ENCODE results near the gene CX3CL1.

Gene CX3CL1

DNA sequence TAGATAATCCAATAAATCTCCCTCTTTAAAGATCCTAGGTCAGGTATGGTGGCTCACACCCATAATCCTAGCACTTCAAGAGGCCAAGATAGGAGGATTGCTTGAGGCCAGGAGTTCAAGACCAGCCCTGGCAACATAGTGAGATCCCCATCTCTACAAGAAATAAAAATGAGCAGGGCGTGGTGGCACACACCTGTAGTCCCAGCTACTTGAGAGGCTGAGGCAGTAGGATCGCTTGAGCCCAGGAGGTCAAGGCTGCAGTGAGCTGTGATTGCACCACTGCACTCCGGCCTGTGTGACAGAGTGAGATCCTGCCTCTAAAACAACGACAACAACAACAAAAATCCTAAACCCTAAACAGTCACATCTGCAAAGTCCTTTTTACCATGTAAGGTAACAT is 15.7 kb upstream of the CX3CL1 start:
- H3K36me3 ChIP-seq (ENCODE audit: control insufficient read depth, insufficient read depth, low read length): no peaks in the 10 kb centered on the region
- no peak overlapping the region for H3K4me3 ChIP-seq (ENCODE audit: insufficient read depth, low read depth, low read length)
- no peaks in the 10 kb centered on the region for H3K27me3 ChIP-seq (ENCODE audit: control insufficient read depth, insufficient read depth, low read length, poor library complexity, severe bottlenecking)
- H3K9me3 ChIP-seq (ENCODE audit: control insufficient read depth, low read length): no peaks in the 10 kb centered on the region
- 80 to 83% methylated on average over 4 of the region's 4 CpGs for WGBS, 2 experiments
- no peak overlapping the region for H3K27ac ChIP-seq (ENCODE audit: insufficient read depth, low read depth, low read length, poor library complexity, severe bottlenecking)
- H3K4me1 ChIP-seq (ENCODE audit: control insufficient read depth, insufficient read depth, low read length): no peaks in the 10 kb centered on the region

GRCh38 chr16:57357330-57358085 is 14.8 kb upstream of the CX3CL1 start:
- H3K36me3 ChIP-seq (ENCODE audit: control insufficient read depth, insufficient read depth, low read length): no peaks in the 10 kb centered on the region
- H3K4me3 ChIP-seq (ENCODE audit: insufficient read depth, low read depth, low read length): no peak overlapping the region
- 92 to 93% methylated on average over 9 of the region's 9 CpGs for WGBS, 2 experiments
- H3K27ac ChIP-seq (ENCODE audit: insufficient read depth, low read depth, low read length, poor library complexity, severe bottlenecking): no peak overlapping the region
- no peaks in the 10 kb centered on the region for H3K9me3 ChIP-seq (ENCODE audit: control insufficient read depth, low read length)
- H3K4me1 ChIP-seq (ENCODE audit: control insufficient read depth, insufficient read depth, low read length): no peaks in the 10 kb centered on the region
- H3K27me3 ChIP-seq (ENCODE audit: control insufficient read depth, insufficient read depth, low read length, poor library complexity, severe bottlenecking): no peaks in the 10 kb centered on the region

GRCh38 chr16:57358086-57358420 is 14.2 kb upstream of the CX3CL1 start:
- no peaks in the 10 kb centered on the region for H3K27me3 ChIP-seq (ENCODE audit: control insufficient read depth, insufficient read depth, low read length, poor library complexity, severe bottlenecking)
- H3K4me3 ChIP-seq (ENCODE audit: insufficient read depth, low read depth, low read length): no peak overlapping the region
- H3K36me3 ChIP-seq (ENCODE audit: control insufficient read depth, insufficient read depth, low read length): no peaks in the 10 kb centered on the region
- 90% methylated on average over 7 of the region's 7 CpGs for WGBS, 2 experiments
- H3K27ac ChIP-seq (ENCODE audit: insufficient read depth, low read depth, low read length, poor library complexity, severe bottlenecking): no peak overlapping the region
- no peaks in the 10 kb centered on the region for H3K4me1 ChIP-seq (ENCODE audit: control insufficient read depth, insufficient read depth, low read length)
- no peaks in the 10 kb centered on the region for H3K9me3 ChIP-seq (ENCODE audit: control insufficient read depth, low read length)

DNA sequence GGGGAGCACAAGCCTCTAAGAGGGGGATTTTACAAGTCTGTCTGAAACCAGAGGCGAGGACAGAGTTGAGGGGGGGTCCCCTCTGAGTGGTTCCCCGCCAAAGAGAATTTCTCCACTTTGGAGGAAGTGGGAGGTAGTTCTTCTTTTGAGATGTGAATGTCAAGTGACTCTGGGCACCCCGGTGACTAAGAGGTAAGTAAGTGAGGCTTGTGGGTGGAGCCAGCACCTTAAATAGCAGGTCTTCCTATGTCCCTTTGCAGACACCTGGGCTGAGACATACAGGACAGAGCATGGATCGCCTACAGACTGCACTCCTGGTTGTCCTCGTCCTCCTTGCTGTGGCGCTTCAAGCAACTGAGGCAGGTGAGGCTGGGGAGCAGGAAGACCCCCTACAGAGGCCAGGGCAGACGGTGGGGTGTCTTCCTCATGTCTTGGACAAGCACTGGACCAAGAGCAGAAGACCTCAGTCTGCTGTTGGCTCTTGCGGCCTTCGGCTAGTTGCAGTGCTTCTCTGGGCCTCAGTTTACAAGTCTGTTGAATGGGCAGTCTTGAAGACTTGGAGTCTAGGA is 13.7 kb upstream of the CX3CL1 start, which contains the start of gene CCL22:
TSS of gene CCL22 (plus strand) at position 257 of the 569 bp plus-strand sequence. CDS start at position 291, 34 bp downstream.
- 85 to 89% methylated on average over 9 of the region's 9 CpGs for WGBS, 2 experiments
- no peaks in the 10 kb centered on the region for H3K27me3 ChIP-seq (ENCODE audit: control insufficient read depth, insufficient read depth, low read length, poor library complexity, severe bottlenecking)

GRCh38 chr16:57360321-57360935 is 11.9 kb upstream of the CX3CL1 start:
- Histone ChIP-seq H3K4me1 (ENCODE audit: control insufficient read depth, insufficient read depth, low read length) (no peaks in the 10 kb centered on the region), H3K27me3 (ENCODE audit: control insufficient read depth, insufficient read depth, low read length, poor library complexity, severe bottlenecking) (no peaks in the 10 kb centered on the region), H3K27ac (ENCODE audit: insufficient read depth, low read depth, low read length, poor library complexity, severe bottlenecking) (no peak overlapping the region), H3K36me3 (ENCODE audit: control insufficient read depth, insufficient read depth, low read length) (no peaks in the 10 kb centered on the region), H3K9me3 (ENCODE audit: control insufficient read depth, low read length) (no peaks in the 10 kb centered on the region), H3K4me3 (ENCODE audit: insufficient read depth, low read depth, low read length) (no peak overlapping the region)
- WGBS, 2 experiments: 94 to 95% methylated on average over 16 of the region's 16 CpGs

More for the DNA sequence above, 13.7 kb upstream of the CX3CL1 start, which contains the start of gene CCL22:
- H3K4me3 ChIP-seq (ENCODE audit: insufficient read depth, low read depth, low read length): no peak within 1 kb of the TSS
- H3K27ac ChIP-seq (ENCODE audit: insufficient read depth, low read depth, low read length, poor library complexity, severe bottlenecking): no peak within 1 kb of the TSS
- H3K36me3 ChIP-seq (ENCODE audit: control insufficient read depth, insufficient read depth, low read length): no peaks in the 10 kb centered on the region
- no peaks in the 10 kb centered on the region for H3K9me3 ChIP-seq (ENCODE audit: control insufficient read depth, low read length)
- no peaks in the 10 kb centered on the region for H3K4me1 ChIP-seq (ENCODE audit: control insufficient read depth, insufficient read depth, low read length)

DNA sequence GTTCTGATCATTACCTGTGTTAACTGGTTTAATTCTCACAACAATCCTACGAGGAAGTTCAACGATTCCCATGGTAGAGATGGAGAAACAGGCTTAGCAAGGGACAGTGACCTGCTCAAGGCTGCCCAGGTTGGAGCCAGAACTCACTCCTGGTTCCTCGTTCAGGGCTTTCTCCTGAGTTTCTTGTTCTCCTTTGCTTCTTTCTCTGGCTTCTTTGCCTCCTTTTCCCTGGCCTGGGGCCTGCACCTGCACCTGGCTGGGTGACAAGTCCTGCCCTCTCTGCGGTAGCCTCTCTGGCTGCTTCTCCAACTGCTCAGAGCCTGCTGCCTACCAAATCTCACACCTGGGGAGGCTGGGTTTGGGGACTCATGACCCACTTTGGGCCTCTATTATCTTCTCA is 10.9 kb upstream of the CX3CL1 start:
- Histone ChIP-seq H3K27ac (ENCODE audit: insufficient read depth, low read depth, low read length, poor library complexity, severe bottlenecking) (no peak overlapping the region), H3K27me3 (ENCODE audit: control insufficient read depth, insufficient read depth, low read length, poor library complexity, severe bottlenecking) (no peaks in the 10 kb centered on the region)
- 88 to 89% methylated on average over 4 of the region's 4 CpGs for WGBS, 2 experiments

GRCh38 chr16:57364143-57364542 is 8.1 kb upstream of the CX3CL1 start:
- Histone ChIP-seq H3K9me3 (ENCODE audit: control insufficient read depth, low read length) (no peaks in the 10 kb centered on the region), H3K27me3 (ENCODE audit: control insufficient read depth, insufficient read depth, low read length, poor library complexity, severe bottlenecking) (no peaks in the 10 kb centered on the region), H3K4me1 (ENCODE audit: control insufficient read depth, insufficient read depth, low read length) (no peaks in the 10 kb centered on the region), H3K36me3 (ENCODE audit: control insufficient read depth, insufficient read depth, low read length) (no peaks in the 10 kb centered on the region), H3K27ac (ENCODE audit: insufficient read depth, low read depth, low read length, poor library complexity, severe bottlenecking) (no peak overlapping the region), H3K4me3 (ENCODE audit: insufficient read depth, low read depth, low read length) (no peak overlapping the region)
- 85 to 87% methylated on average over 1 to 3 of the region's 3 CpGs for WGBS, 2 experiments

More for the DNA sequence above, 10.9 kb upstream of the CX3CL1 start:
- H3K4me3 ChIP-seq (ENCODE audit: insufficient read depth, low read depth, low read length): no peak overlapping the region
- no peaks in the 10 kb centered on the region for H3K9me3 ChIP-seq (ENCODE audit: control insufficient read depth, low read length)
- no peaks in the 10 kb centered on the region for H3K36me3 ChIP-seq (ENCODE audit: control insufficient read depth, insufficient read depth, low read length)
- H3K4me1 ChIP-seq (ENCODE audit: control insufficient read depth, insufficient read depth, low read length): no peaks in the 10 kb centered on the region

GRCh38 chr16:57366544-57367040 is 5.7 kb upstream of the CX3CL1 start:
- H3K27me3 ChIP-seq (ENCODE audit: control insufficient read depth, insufficient read depth, low read length, poor library complexity, severe bottlenecking): no peaks in the 10 kb centered on the region
- 85 to 89% methylated on average over 6 of the region's 6 CpGs for WGBS, 2 experiments
- peaks cover 3% of the 10 kb centered on the region for H3K4me1 ChIP-seq (ENCODE audit: control insufficient read depth, insufficient read depth, low read length)
- no peaks in the 10 kb centered on the region for H3K36me3 ChIP-seq (ENCODE audit: control insufficient read depth, insufficient read depth, low read length)
- no peak overlapping the region for H3K4me3 ChIP-seq (ENCODE audit: insufficient read depth, low read depth, low read length)
- no peak overlapping the region for H3K27ac ChIP-seq (ENCODE audit: insufficient read depth, low read depth, low read length, poor library complexity, severe bottlenecking)
- no peaks in the 10 kb centered on the region for H3K9me3 ChIP-seq (ENCODE audit: control insufficient read depth, low read length)

GRCh38 chr16:57367116-57367752 is 5.1 kb upstream of the CX3CL1 start:
- no peak overlapping the region for H3K27ac ChIP-seq (ENCODE audit: insufficient read depth, low read depth, low read length, poor library complexity, severe bottlenecking)
- H3K36me3 ChIP-seq (ENCODE audit: control insufficient read depth, insufficient read depth, low read length): no peaks in the 10 kb centered on the region
- WGBS, 2 experiments: 90 to 93% methylated on average over 7 of the region's 7 CpGs
- no peaks in the 10 kb centered on the region for H3K9me3 ChIP-seq (ENCODE audit: control insufficient read depth, low read length)
- H3K4me1 ChIP-seq (ENCODE audit: control insufficient read depth, insufficient read depth, low read length): peaks cover 9% of the 10 kb centered on the region
- H3K27me3 ChIP-seq (ENCODE audit: control insufficient read depth, insufficient read depth, low read length, poor library complexity, severe bottlenecking): no peaks in the 10 kb centered on the region
- H3K4me3 ChIP-seq (ENCODE audit: insufficient read depth, low read depth, low read length): no peak overlapping the region

Measured in ectodermal cell (in vitro differentiated cells).